SU-DHL-6 (cell line): ENCODE measurements around the gene KLHDC8B.

ENCODE experiments used
- H2AFZ ChIP-seq: fragments of 200-600 bp; sonication (generic); 2 replicates; pipeline ENCODE4 v1.6.1; 2014; ENCODE audit warnings: low read depth, mild to moderate bottlenecking, moderate library complexity, mixed read lengths, antibody characterized with exemption, low read length; ENCODE audit not compliant: severe bottlenecking
- H3F3A ChIP-seq: fragments of 200-600 bp; shearing (Covaris generic); 2 replicates; pipeline ENCODE4 v1.6.0; 2016; ENCODE audit warnings: antibody characterized with exemption, mild to moderate bottlenecking; ENCODE audit not compliant: insufficient read depth
- H3K27ac ChIP-seq: fragments of 200-600 bp; sonication (generic); 2 replicates; pipeline ENCODE4 v1.5.1; 2016; ENCODE audit warnings: low read depth, mild to moderate bottlenecking, low read length, moderate library complexity, mixed read lengths
- H3K27me3 ChIP-seq: fragments of 200-600 bp; sonication (generic), shearing (Covaris generic); 2 replicates; pipeline ENCODE4 v1.6.0; 2014; ENCODE audit warnings: mild to moderate bottlenecking, low read length
- H3K36me3 ChIP-seq: fragments of 200-600 bp; sonication (generic); 2 replicates; pipeline ENCODE4 v1.6.1; 2014; ENCODE audit warnings: mild to moderate bottlenecking, low read length, mixed read lengths
- H3K4me2 ChIP-seq: fragments of 300-600, 200-600 bp; shearing (Covaris generic), sonication (generic); 2 replicates; pipeline ENCODE4 v1.6.0; 2014; ENCODE audit warnings: low read length, low read depth, mild to moderate bottlenecking; ENCODE audit not compliant: poor library complexity, severe bottlenecking
- H3K4me3 ChIP-seq: fragments of 200-600 bp; sonication (generic); 2 replicates; pipeline ENCODE4 v1.5.1; 2014; ENCODE audit warnings: antibody characterized with exemption, low read length, mild to moderate bottlenecking, mixed read lengths; ENCODE audit not compliant: insufficient read depth, poor library complexity, severe bottlenecking
- H3K79me2 ChIP-seq: fragments of 200-600 bp; sonication (generic); 2 replicates; pipeline ENCODE4 v1.6.1; 2014; ENCODE audit warnings: mild to moderate bottlenecking, low read length, moderate library complexity; ENCODE audit not compliant: insufficient read depth
- H3K9ac ChIP-seq: fragments of 200-600 bp; sonication (generic); 2 replicates; pipeline ENCODE4 v1.7.0; 2014; ENCODE audit warnings: mild to moderate bottlenecking, low read length
- H3K9me2 ChIP-seq: fragments of 200-600 bp; sonication (generic); replicated peaks from 2 replicates; pipeline ENCODE4 v1.6.1; 2014; ENCODE audit warnings: low read length; ENCODE audit not compliant: insufficient read depth
- H3K9me3 ChIP-seq: fragments of 200-600 bp; sonication (generic); 2 replicates; pipeline ENCODE4 v1.6.1; 2014; ENCODE audit warnings: low read length, mixed read lengths; ENCODE audit not compliant: insufficient read depth
- H4K20me1 ChIP-seq: fragments of 200-600 bp; sonication (generic); 2 replicates; pipeline ENCODE4 v1.6.1; 2014; ENCODE audit warnings: low read depth, mild to moderate bottlenecking, antibody characterized with exemption, low read length, moderate library complexity, mixed read lengths
- EZH2phosphoT487 ChIP-seq: fragments of 200-600 bp; sonication (generic), shearing (Covaris generic); conservative IDR thresholded peaks from 2 replicates; pipeline ENCODE4 v1.6.1; 2018; ENCODE audit warnings: mild to moderate bottlenecking, antibody characterized with exemption, low read length, moderate library complexity, mixed read lengths
- TF ChIP-seq, protein P1 (sequence below): fragments of 200-600 bp; sonication (generic); IDR thresholded peaks from one replicate; pipeline ENCODE4 v1.5.1; 2017; ENCODE audit warnings: antibody characterized with exemption, mild to moderate bottlenecking, low read length, moderate library complexity; ENCODE audit not compliant: insufficient read depth, poor library complexity, severe bottlenecking

The KLHDC8B gene

DNA sequence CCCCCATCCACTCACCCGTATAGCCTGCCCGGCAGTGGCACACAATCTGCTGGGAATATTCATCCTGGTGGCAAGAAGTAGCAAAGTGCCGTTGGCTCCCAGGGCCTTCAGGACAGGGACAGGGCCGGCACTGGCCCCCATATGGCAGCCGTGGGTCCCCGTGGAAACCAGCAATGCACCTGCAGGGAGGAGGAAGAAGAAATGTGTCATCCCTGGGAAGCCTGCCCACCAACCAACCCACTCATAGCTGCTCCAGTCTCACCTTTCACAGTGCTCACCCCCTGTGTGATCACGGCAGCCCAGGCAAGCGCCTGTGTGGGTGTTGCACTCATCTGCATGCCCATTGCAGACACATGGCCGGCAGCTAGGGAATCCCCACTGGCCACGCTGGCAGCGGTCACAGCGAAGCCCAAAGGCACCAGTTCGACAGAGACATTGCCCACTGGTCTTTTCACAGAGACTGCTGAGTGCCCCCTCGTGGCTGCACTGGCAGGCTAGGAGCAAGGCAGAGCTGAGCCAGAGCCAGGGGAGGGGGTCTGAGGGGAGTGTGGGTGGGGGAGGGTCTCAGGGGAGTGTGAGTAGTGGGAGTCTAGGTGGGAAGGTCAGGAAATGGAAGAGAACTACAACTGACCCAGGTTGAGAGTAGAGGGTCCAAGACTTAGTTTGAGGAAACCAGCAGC lies 46.3 kb upstream of the KLHDC8B start:
- Histone ChIP-seq H3K4me2 (no peak overlapping the region), H4K20me1 (no peaks in the 10 kb centered on the region), H3K27me3 (no peaks in the 10 kb centered on the region), H3K79me2 (no peaks in the 10 kb centered on the region; the same call in 1 of the 2 replicates), H2AFZ (no peak overlapping the region), H3K9ac (no peak overlapping the region), H3K9me3 (no peaks in the 10 kb centered on the region), H3K36me3 (no peaks in the 10 kb centered on the region), H3K9me2 (no peaks in the 10 kb centered on the region), H3K4me3 (no peak overlapping the region), H3F3A (peaks cover 11% of the 10 kb centered on the region), H3K27ac (no peak overlapping the region)
- TF ChIP-seq, protein P1, sequence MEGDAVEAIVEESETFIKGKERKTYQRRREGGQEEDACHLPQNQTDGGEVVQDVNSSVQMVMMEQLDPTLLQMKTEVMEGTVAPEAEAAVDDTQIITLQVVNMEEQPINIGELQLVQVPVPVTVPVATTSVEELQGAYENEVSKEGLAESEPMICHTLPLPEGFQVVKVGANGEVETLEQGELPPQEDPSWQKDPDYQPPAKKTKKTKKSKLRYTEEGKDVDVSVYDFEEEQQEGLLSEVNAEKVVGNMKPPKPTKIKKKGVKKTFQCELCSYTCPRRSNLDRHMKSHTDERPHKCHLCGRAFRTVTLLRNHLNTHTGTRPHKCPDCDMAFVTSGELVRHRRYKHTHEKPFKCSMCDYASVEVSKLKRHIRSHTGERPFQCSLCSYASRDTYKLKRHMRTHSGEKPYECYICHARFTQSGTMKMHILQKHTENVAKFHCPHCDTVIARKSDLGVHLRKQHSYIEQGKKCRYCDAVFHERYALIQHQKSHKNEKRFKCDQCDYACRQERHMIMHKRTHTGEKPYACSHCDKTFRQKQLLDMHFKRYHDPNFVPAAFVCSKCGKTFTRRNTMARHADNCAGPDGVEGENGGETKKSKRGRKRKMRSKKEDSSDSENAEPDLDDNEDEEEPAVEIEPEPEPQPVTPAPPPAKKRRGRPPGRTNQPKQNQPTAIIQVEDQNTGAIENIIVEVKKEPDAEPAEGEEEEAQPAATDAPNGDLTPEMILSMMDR: peak; percentile 60
- no peak for TF ChIP-seq EZH2phosphoT487

DNA sequence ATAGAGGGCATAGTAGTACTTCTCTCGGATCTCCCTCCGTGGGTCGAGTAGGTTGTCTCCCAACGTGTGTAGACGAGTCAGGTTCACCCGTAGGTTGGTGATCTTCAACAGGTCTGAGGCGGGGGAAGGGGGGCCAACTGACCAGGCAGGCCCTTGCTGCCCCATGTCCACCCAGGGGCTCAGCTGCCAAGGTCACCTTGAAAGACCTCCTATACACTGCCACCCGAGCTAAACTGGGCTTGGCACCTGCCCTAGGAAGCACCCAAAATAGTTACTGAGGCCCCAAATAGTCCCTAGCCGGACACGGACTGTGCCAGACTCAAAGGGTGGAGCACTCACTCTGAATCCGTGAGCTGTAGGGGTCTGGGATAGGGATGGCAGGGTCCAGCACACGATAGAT lies 40.4 kb upstream of the KLHDC8B start:
- Histone ChIP-seq H3F3A (no peaks in the 10 kb centered on the region), H3K9ac (no peak overlapping the region), H2AFZ (no peak overlapping the region), H3K36me3 (no peaks in the 10 kb centered on the region), H3K4me3 (no peak overlapping the region), H3K9me2 (no peaks in the 10 kb centered on the region), H3K27ac (no peak overlapping the region), H3K9me3 (no peaks in the 10 kb centered on the region), H3K79me2 (no peaks in the 10 kb centered on the region), H3K27me3 (no peaks in the 10 kb centered on the region), H4K20me1 (no peaks in the 10 kb centered on the region), H3K4me2 (no peak overlapping the region)
- no peak for TF ChIP-seq EZH2phosphoT487
- TF ChIP-seq, protein P1: no peak

DNA sequence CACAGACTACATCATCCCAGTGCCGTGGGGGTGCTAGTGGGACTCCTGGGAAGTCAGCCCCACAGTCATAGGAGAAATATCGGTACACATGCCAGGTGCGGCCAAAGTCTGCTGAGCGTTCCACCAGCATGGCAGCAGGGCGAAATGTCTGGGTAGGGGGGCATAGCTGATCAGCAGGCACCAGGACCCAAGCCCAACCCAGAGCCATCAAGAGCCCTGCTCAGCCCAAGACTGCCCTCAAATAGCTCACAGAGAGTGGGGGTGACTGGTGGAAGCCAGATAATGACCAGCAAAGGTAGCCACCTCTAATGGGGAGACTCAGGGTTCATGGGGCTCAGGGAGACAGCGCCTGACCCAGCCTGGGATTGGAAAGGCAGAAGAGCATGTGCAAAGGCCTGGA lies 39.8 kb upstream of the KLHDC8B start:
- no peaks in the 10 kb centered on the region for H3K9me3 ChIP-seq
- H2AFZ ChIP-seq: no peak overlapping the region
- H3K27me3 ChIP-seq: no peaks in the 10 kb centered on the region
- no peak overlapping the region for H3K4me3 ChIP-seq
- H3K27ac ChIP-seq: no peak overlapping the region
- no peak for TF ChIP-seq EZH2phosphoT487
- H3K9me2 ChIP-seq: no peaks in the 10 kb centered on the region
- no peaks in the 10 kb centered on the region for H3F3A ChIP-seq
- no peak overlapping the region for H3K4me2 ChIP-seq
- no peaks in the 10 kb centered on the region for H3K36me3 ChIP-seq
- no peaks in the 10 kb centered on the region for H4K20me1 ChIP-seq
- no peaks in the 10 kb centered on the region for H3K79me2 ChIP-seq
- no peak overlapping the region for H3K9ac ChIP-seq

DNA sequence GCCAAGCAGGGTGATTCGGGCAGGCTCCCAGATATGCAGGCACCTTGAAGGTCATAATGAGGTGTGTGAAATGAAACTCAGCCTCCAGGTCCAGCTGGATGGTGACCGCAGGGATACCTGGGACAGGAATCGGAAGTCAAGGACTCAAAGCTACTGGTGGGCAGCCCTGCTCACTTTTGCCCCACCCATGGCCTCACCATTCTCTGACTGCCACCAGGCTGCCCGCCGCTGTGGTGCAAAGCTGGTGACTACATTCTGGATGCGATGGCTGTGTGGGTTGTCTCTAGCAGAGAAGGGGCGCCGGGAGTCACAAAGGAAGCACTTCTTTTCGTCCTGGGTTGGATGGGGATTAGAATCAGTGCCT lies 39.3 kb upstream of the KLHDC8B start:
- TF ChIP-seq, protein P1: no peak
- no peak for TF ChIP-seq EZH2phosphoT487
- Histone ChIP-seq H3K4me3 (no peak overlapping the region), H2AFZ (no peak overlapping the region), H3K4me2 (no peak overlapping the region), H3F3A (no peaks in the 10 kb centered on the region), H3K27ac (no peak overlapping the region), H3K27me3 (no peaks in the 10 kb centered on the region), H3K9ac (no peak overlapping the region), H4K20me1 (no peaks in the 10 kb centered on the region), H3K79me2 (no peaks in the 10 kb centered on the region), H3K9me3 (no peaks in the 10 kb centered on the region), H3K9me2 (no peaks in the 10 kb centered on the region), H3K36me3 (no peaks in the 10 kb centered on the region)
